GM12878 (cell line): Measurements from ENCODE around the gene RFXAP. TPM values are rescaled to one million over a fixed set of nuclear protein-coding genes. Genes with fewer than 3 reads are reported as not detected.

Source experiments
- ATAC-seq: fragments of 200-7000 bp; cut with Tn5 transposase; 3 replicates; pipeline ENCODE4 v1.9.1; 2020; ENCODE audit warnings: mild to moderate bottlenecking, moderate library complexity
- BruUV-seq: library from RNA; stranded (reverse); fragments of 400-500 nt; replicated peaks from 2 replicates; lab custom pipeline; 2021; lab: Mats Ljungman, UMichigan
- CTCF ChIA-PET: fragments of 300-600 bp; sonication (Branson Sonifier 250); formaldehyde crosslinking; extraction: SDS; loops from one replicate; lab custom pipeline; 2021; ENCODE audit warnings: inconsistent platforms; lab: Yijun Ruan, JAX
- POLR2A ChIA-PET: fragments of 350-600 bp; formaldehyde crosslinking; extraction: SDS; loops from one replicate; lab custom pipeline; 2021; ENCODE audit warnings: inconsistent platforms; lab: Charles Lee
- RAD21 ChIA-PET: fragments of 300-600 bp; sonication (Branson Sonifier 250); formaldehyde crosslinking; loops from one replicate; lab custom pipeline; 2023; ENCODE audit warnings: antibody characterized with exemption; ENCODE audit not compliant: unreplicated experiment; lab: Charles Lee
- SMC1A ChIA-PET: fragments of 300-600 bp; sonication (Branson Sonifier 250); formaldehyde crosslinking; loops from one replicate; lab custom pipeline; 2023; ENCODE audit not compliant: unreplicated experiment, uncharacterized antibody; lab: Charles Lee
- DNase-seq: peaks from one replicate; pipeline ENCODE4 v3.0.0-alpha.2; 2011; ENCODE audit warnings: low read depth, low spot score
- FAIRE-seq: peaks from 3 replicates; lab custom pipeline; 2011; peaks lifted over from hg19 to GRCh38; lab: Jason Lieb, UNC
- H2AFZ ChIP-seq: 2 replicates; pipeline ENCODE4 v1.6.0; 2011; ENCODE audit warnings: low read depth, low read length, control low read depth; ENCODE audit not compliant: control insufficient read depth
- H3K27ac ChIP-seq: 2 replicates; pipeline ENCODE4 v1.5.1; 2011; ENCODE audit warnings: control low read depth; ENCODE audit not compliant: control insufficient read depth, insufficient read depth
- H3K27me3 ChIP-seq, 2 experiments: replicated peaks in 1 of 2; 2 replicates each; pipeline versions ENCODE4 v1.6.0 to v1.6.1; 2011; ENCODE audit warnings: low read length in 1 of 2; ENCODE audit not compliant: control insufficient read depth in 2 of 2, insufficient read depth in 2 of 2
- H3K36me3 ChIP-seq, 2 experiments: 2 replicates each; pipeline ENCODE4 v1.5.1; 2011; ENCODE audit warnings: low read length in 1 of 2; ENCODE audit not compliant: control insufficient read depth in 2 of 2, insufficient read depth in 2 of 2
- H3K4me1 ChIP-seq: 2 replicates; pipeline ENCODE4 v1.6.1; 2011; ENCODE audit warnings: mild to moderate bottlenecking, low read length, moderate library complexity, mixed read lengths; ENCODE audit not compliant: control insufficient read depth, insufficient read depth
- H3K4me2 ChIP-seq: 2 replicates; pipeline ENCODE4 v1.6.0; 2011; ENCODE audit warnings: control low read depth; ENCODE audit not compliant: control insufficient read depth, insufficient read depth
- H3K4me3 ChIP-seq: fragments of 200-600 bp; sonication (generic); 2 replicates; pipeline ENCODE4 v1.5.1; 2016
- H3K79me2 ChIP-seq: 2 replicates; pipeline ENCODE4 v1.6.0; 2011; ENCODE audit warnings: low read length; ENCODE audit not compliant: control insufficient read depth, insufficient read depth
- H3K9ac ChIP-seq: 2 replicates; pipeline ENCODE4 v1.8.0; 2011; ENCODE audit warnings: low read length, control low read depth, mixed read lengths; ENCODE audit not compliant: control insufficient read depth, insufficient read depth
- H3K9me3 ChIP-seq: replicated peaks from 3 replicates; pipeline ENCODE4 v1.5.1; 2011; ENCODE audit warnings: mild to moderate bottlenecking, low read length; ENCODE audit not compliant: control insufficient read depth, insufficient read depth
- H4K20me1 ChIP-seq: 2 replicates; pipeline ENCODE4 v1.6.0; 2011; ENCODE audit not compliant: control insufficient read depth, insufficient read depth
- BMI1 ChIP-seq: fragments of 450-650 bp; IDR thresholded peaks from 2 replicates; pipeline ENCODE4 v1.6.1; 2016; ENCODE audit warnings: mild to moderate bottlenecking, moderate library complexity, borderline replicate concordance
- E2F4 ChIP-seq: IDR thresholded peaks from 2 replicates; pipeline ENCODE4 v1.6.1; 2012; ENCODE audit warnings: low read depth, low read length, improper control_type of control experiment
- IKZF1 ChIP-seq: fragments of 450-650 bp; conservative IDR thresholded peaks from 2 replicates; pipeline ENCODE4 v1.6.1; 2017; ENCODE audit warnings: antibody characterized with exemption, mild to moderate bottlenecking
- NBN ChIP-seq: fragments of 450-650 bp; IDR thresholded peaks from 2 replicates; pipeline ENCODE4 v1.6.1; 2016
- NRF1 ChIP-seq: conservative IDR thresholded peaks from 2 replicates; pipeline ENCODE4 v1.6.1; 2011; ENCODE audit warnings: mild to moderate bottlenecking, low read depth, low read length, improper control_type of control experiment
- SPI1 ChIP-seq: IDR thresholded peaks from 2 replicates; pipeline ENCODE4 v1.6.1; 2011; ENCODE audit warnings: low read depth, mild to moderate bottlenecking, low read length, moderate library complexity, borderline replicate concordance; ENCODE audit not compliant: insufficient read depth
- STAT3 ChIP-seq: IDR thresholded peaks from 2 replicates; pipeline ENCODE4 v1.6.1; 2011; ENCODE audit warnings: low read depth, low read length, improper control_type of control experiment
- YY1 ChIP-seq: IDR thresholded peaks from 2 replicates; pipeline ENCODE4 v1.6.1; 2011; ENCODE audit warnings: low read depth, mild to moderate bottlenecking, low read length
- ZNF592 ChIP-seq: fragments of 450-650 bp; IDR thresholded peaks from 2 replicates; pipeline ENCODE4 v1.6.1; 2017; ENCODE audit warnings: mild to moderate bottlenecking, moderate library complexity
- WGBS: methylation state at CpG from one replicate; pipeline ENCODE4 v1.1.6; 2016; ENCODE audit warnings: low lambda C conversion rate; ENCODE audit not compliant: insufficient replicate concordance, insufficient coverage; ENCODE audit errors: missing lambda C conversion rate; 5-methylcytosine and 5-hydroxymethylcytosine counted together
- in situ Hi-C: fragments of 300-500 bp; cut with MboI; formaldehyde crosslinking; loops from 9 replicates; pipeline ENCODE4 v1.14.3; 2018; ENCODE audit warnings: mixed read lengths
- intact Hi-C: fragments of 100-400 bp; cut with micrococcal nuclease; formaldehyde crosslinking; loops from one replicate; pipeline ENCODE4 v1.14.2; 2022; ENCODE audit not compliant: unreplicated experiment
- polyA plus RNA-seq, 11 experiments: library from polyadenylated mRNA; depleted of rRNA in 4 of 11; unstranded in 6 of 11; stranded (reverse) in 5 of 11; fragments of >200 nt; fragmentation: Nextera tagmentation in 4 of 11; fragmentation: Illumina TruSeq in 1 of 11; extraction: Ambion mirVana in 4 of 11; extraction: Trizol in 1 of 11; gene quantifications; 1 replicate in 1 of 11; 2 replicates in 10 of 11; pipeline versions ENCODE4 v1.2.1 to v1.2.3, GENCODE V29; 2011 to 2016; ENCODE audit warnings: inconsistent platforms in 2 of 11, missing spikeins in 2 of 11, low read depth in 1 of 11
- total RNA-seq, 4 experiments: library from RNA; depleted of rRNA in 3 of 4; stranded (reverse); fragments of >200 nt in 3 of 4; fragmentation: Illumina TruSeq in 1 of 4; extraction: Trizol in 1 of 4; gene quantifications; 2 replicates each; pipeline versions ENCODE4 v1.2.1 to v1.2.3, GENCODE V29; 2013 to 2021
- TF ChIP-seq, protein P1 (sequence below): IDR thresholded peaks from 2 replicates; pipeline ENCODE4 v1.6.1; 2012; ENCODE audit warnings: low read depth, low read length, improper control_type of control experiment

Gene RFXAP
- total and polyA plus RNA-seq, 10 of the 15 experiments (the other 5 are each of a cell fraction or from before 2014, with no cell fraction given), result 3.4 to 13.3 (median 7.7) TPM

- Histone ChIP-seq H3K27ac (no peak overlapping the region), H3K27me3 (no peaks in the 10 kb centered on the region), H3K9ac (no peak overlapping the region), H3K4me2 (no peak overlapping the region), H4K20me1 (no peaks in the 10 kb centered on the region), H3K79me2 (no peaks in the 10 kb centered on the region), H3K9me3 (peaks cover 3% of the 10 kb centered on the region; the same call in 2 of the 3 replicates), H3K4me3 (no peak overlapping the region), H2AFZ (no peak overlapping the region), H3K4me1 (no peaks in the 10 kb centered on the region), H3K36me3 (no peaks in the 10 kb centered on the region)
- 40% methylated on average over 4 of the region's 4 CpGs for WGBS
- ChIA-PET CTCF (interaction anchor here (1.4 kb wide), 1 partner anchor 34 kb away, joined by 4 read pairs; no protein-coding TSS in a partner anchor), POLR2A (interaction anchor here (0.6 kb wide), 1 partner anchor 77 kb away, joined by 3 read pairs; no protein-coding TSS in a partner anchor), SMC1A (no interaction called here), RAD21 (no interaction called here)
- FAIRE-seq (no peak), ATAC-seq (no peak), DNase-seq (no peak)
- in situ Hi-C loops, result no loop called here
- intact Hi-C loops, result no loop called here
- no TSS peak for BruUV-seq
- TF ChIP-seq YY1 (no peak), ZNF592 (no peak), STAT3 (no peak), BMI1 (no peak), NBN (no peak), NRF1 (no peak), IKZF1 (no peak), SPI1 (no peak), E2F4 (no peak)
- TF ChIP-seq, protein P1, sequence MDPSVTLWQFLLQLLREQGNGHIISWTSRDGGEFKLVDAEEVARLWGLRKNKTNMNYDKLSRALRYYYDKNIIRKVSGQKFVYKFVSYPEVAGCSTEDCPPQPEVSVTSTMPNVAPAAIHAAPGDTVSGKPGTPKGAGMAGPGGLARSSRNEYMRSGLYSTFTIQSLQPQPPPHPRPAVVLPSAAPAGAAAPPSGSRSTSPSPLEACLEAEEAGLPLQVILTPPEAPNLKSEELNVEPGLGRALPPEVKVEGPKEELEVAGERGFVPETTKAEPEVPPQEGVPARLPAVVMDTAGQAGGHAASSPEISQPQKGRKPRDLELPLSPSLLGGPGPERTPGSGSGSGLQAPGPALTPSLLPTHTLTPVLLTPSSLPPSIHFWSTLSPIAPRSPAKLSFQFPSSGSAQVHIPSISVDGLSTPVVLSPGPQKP, result no peak
These were observed 49.5 kb upstream of the RFXAP start for GRCh38 chr13:36769545-36769944.
